Neural cell (in vitro differentiated cells): ENCODE data around the gene NANOS2. TPM values are rescaled to one million over a fixed set of nuclear protein-coding genes. Genes with fewer than 3 reads are reported as not detected.

Experiments
- H2AFZ ChIP-seq: fragments of 200-600, 300-800 bp; sonication (generic), shearing (Covaris generic); 2 replicates; pipeline ENCODE4 v1.6.0; 2014; ENCODE audit warnings: low read depth, mild to moderate bottlenecking, antibody characterized with exemption, low read length, moderate library complexity
- H3F3A ChIP-seq: fragments of 200-600 bp; shearing (Covaris generic); 2 replicates; pipeline ENCODE4 v1.6.1; 2016; ENCODE audit warnings: mild to moderate bottlenecking, moderate library complexity, mixed read lengths, antibody characterized with exemption, low read length; ENCODE audit not compliant: insufficient read depth, poor library complexity, severe bottlenecking
- H3K27ac ChIP-seq: fragments of 200-600, 300-800 bp; sonication (generic), shearing (Covaris generic); 2 replicates; pipeline ENCODE4 v1.5.1; 2014; ENCODE audit warnings: mild to moderate bottlenecking, low read length, moderate library complexity
- H3K27me3 ChIP-seq: fragments of 300-800, 200-600 bp; sonication (generic), shearing (Covaris generic); 2 replicates; pipeline ENCODE4 v1.6.0; 2014; ENCODE audit warnings: mild to moderate bottlenecking, low read depth, low read length, moderate library complexity; ENCODE audit not compliant: insufficient read depth
- H3K36me3 ChIP-seq: fragments of 300-800, 200-600 bp; sonication (generic), shearing (Covaris generic); 2 replicates; pipeline ENCODE4 v1.5.1; 2014; ENCODE audit warnings: mild to moderate bottlenecking, antibody characterized with exemption, low read length, moderate library complexity; ENCODE audit not compliant: insufficient read depth
- H3K4me2 ChIP-seq: fragments of 300-800, 200-600 bp; sonication (generic), shearing (Covaris generic); 2 replicates; pipeline ENCODE4 v1.6.0; 2014; ENCODE audit warnings: mild to moderate bottlenecking, low read length
- H3K4me3 ChIP-seq: fragments of 300-800, 200-600 bp; sonication (generic), shearing (Covaris generic); 2 replicates; pipeline ENCODE4 v1.5.1; 2014; ENCODE audit warnings: mild to moderate bottlenecking, low read length, moderate library complexity
- H3K79me2 ChIP-seq: fragments of 200-600 bp; shearing (Covaris generic); replicated peaks from 2 replicates; pipeline ENCODE4 v1.6.0; 2014; ENCODE audit warnings: mild to moderate bottlenecking, low read length, moderate library complexity; ENCODE audit not compliant: insufficient read depth
- H3K9ac ChIP-seq: fragments of 300-800, 200-600 bp; sonication (generic), shearing (Covaris generic); 2 replicates; pipeline ENCODE4 v1.6.1; 2016; ENCODE audit warnings: mild to moderate bottlenecking, low read length, mixed read lengths
- H3K9me2 ChIP-seq: fragments of 200-600 bp; shearing (Covaris generic); 2 replicates; pipeline ENCODE4 v1.6.1; 2016; ENCODE audit warnings: mild to moderate bottlenecking, low read length, mixed read lengths; ENCODE audit not compliant: insufficient read depth
- H3K9me3 ChIP-seq: fragments of 200-600, 300-800 bp; sonication (generic), shearing (Covaris generic); 2 replicates; pipeline ENCODE4 v1.6.1; 2016; ENCODE audit warnings: mild to moderate bottlenecking, mixed run types, low read length, moderate library complexity, mixed read lengths
- H4K20me1 ChIP-seq: fragments of 200-600 bp; shearing (Covaris generic); 2 replicates; pipeline ENCODE4 v1.6.1; 2016; ENCODE audit warnings: mild to moderate bottlenecking, mixed run types; ENCODE audit not compliant: insufficient read depth
- CTCF ChIP-seq: fragments of 450-650 bp; IDR thresholded peaks from 2 replicates; pipeline ENCODE4 v1.5.1; 2014; ENCODE audit warnings: antibody characterized with exemption, mild to moderate bottlenecking, moderate library complexity; ENCODE audit not compliant: poor library complexity, severe bottlenecking
- EP300 ChIP-seq: fragments of 450-650 bp; conservative IDR thresholded peaks from 2 replicates; pipeline ENCODE4 v1.6.1; 2014; ENCODE audit warnings: antibody characterized with exemption, mild to moderate bottlenecking, moderate library complexity; ENCODE audit not compliant: poor library complexity, severe bottlenecking
- EZH2 ChIP-seq: fragments of 200-600, 300-800 bp; shearing (Covaris generic), sonication (generic); IDR thresholded peaks from 2 replicates; pipeline ENCODE4 v1.6.1; 2014; ENCODE audit warnings: antibody characterized with exemption, low read length, borderline replicate concordance, mild to moderate bottlenecking; ENCODE audit not compliant: insufficient read depth, poor library complexity, severe bottlenecking
- MXI1 ChIP-seq: fragments of 450-650 bp; conservative IDR thresholded peaks from 2 replicates; pipeline ENCODE4 v1.6.1; 2014; ENCODE audit warnings: antibody characterized with exemption, mild to moderate bottlenecking; ENCODE audit not compliant: poor library complexity, severe bottlenecking
- POLR2AphosphoS5 ChIP-seq: IDR thresholded peaks from 2 replicates; pipeline ENCODE4 v1.6.1; 2012
- RAD21 ChIP-seq: fragments of 450-650 bp; conservative IDR thresholded peaks from 2 replicates; pipeline ENCODE4 v1.6.1; 2014; ENCODE audit warnings: antibody characterized with exemption, mild to moderate bottlenecking, moderate library complexity
- REST ChIP-seq: IDR thresholded peaks from 2 replicates; pipeline ENCODE4 v1.6.1; 2012; ENCODE audit warnings: borderline replicate concordance
- SMC3 ChIP-seq: fragments of 450-650 bp; conservative IDR thresholded peaks from 2 replicates; pipeline ENCODE4 v1.6.1; 2014; ENCODE audit warnings: antibody characterized with exemption, mild to moderate bottlenecking, moderate library complexity; ENCODE audit not compliant: poor library complexity
- TAF1 ChIP-seq: IDR thresholded peaks from 2 replicates; pipeline ENCODE4 v1.6.1; 2012; ENCODE audit warnings: low read depth
- polyA plus RNA-seq: library from polyadenylated mRNA; depleted of rRNA; stranded (reverse); fragments of >200 nt; gene quantifications from 2 replicates; pipeline ENCODE4 v1.2.3, GENCODE V29; 2014

The NANOS2 gene
- polyA plus RNA-seq, 1 donor from 2014 or later: 0.64 TPM

GRCh38 chr19:45881909-45882528 lies 32.6 kb downstream of the NANOS2 start:
- no peak for TF ChIP-seq RAD21
- no peak overlapping the region for H3K27ac ChIP-seq
- H3K9me2 ChIP-seq: no peaks in the 10 kb centered on the region
- H3K79me2 ChIP-seq: peaks cover 5% of the 10 kb centered on the region
- no peak overlapping the region for H3K9ac ChIP-seq
- H3K4me3 ChIP-seq: peak overlapping the region; percentile 53
- H3K36me3 ChIP-seq: no peaks in the 10 kb centered on the region
- H3K4me2 ChIP-seq: no peak overlapping the region
- no peaks in the 10 kb centered on the region for H3K9me3 ChIP-seq
- no peak overlapping the region for H2AFZ ChIP-seq
- no peaks in the 10 kb centered on the region for H3F3A ChIP-seq
- peaks cover 10% of the 10 kb centered on the region for H4K20me1 ChIP-seq
- H3K27me3 ChIP-seq: no peaks in the 10 kb centered on the region

- TF ChIP-seq RAD21 (no peak), EZH2 (no peak), REST (no peak), MXI1 (no peak), CTCF (no peak)
- no peaks in the 10 kb centered on the region for H3F3A ChIP-seq
- no peak overlapping the region for H3K9ac ChIP-seq
- H2AFZ ChIP-seq: no peak overlapping the region
- peaks cover 10% of the 10 kb centered on the region for H4K20me1 ChIP-seq
- H3K79me2 ChIP-seq: peaks cover 5% of the 10 kb centered on the region
- no peak overlapping the region for H3K4me2 ChIP-seq
- H3K36me3 ChIP-seq: no peaks in the 10 kb centered on the region
- H3K27ac ChIP-seq: no peak overlapping the region
- no peaks in the 10 kb centered on the region for H3K27me3 ChIP-seq
- H3K4me3 ChIP-seq: no peak overlapping the region
- no peaks in the 10 kb centered on the region for H3K9me3 ChIP-seq
- no peaks in the 10 kb centered on the region for H3K9me2 ChIP-seq
Measured at GRCh38 chr19:45881082-45881908, 33.3 kb downstream of the NANOS2 start.

- no peaks in the 10 kb centered on the region for H3K9me2 ChIP-seq
- TF ChIP-seq TAF1: no peak
- no peak for TF ChIP-seq RAD21
- no peak for TF ChIP-seq CTCF
- TF ChIP-seq EZH2: no peak
- TF ChIP-seq POLR2AphosphoS5: no peak
- TF ChIP-seq SMC3: no peak
- TF ChIP-seq MXI1: no peak
- TF ChIP-seq EP300: no peak
- TF ChIP-seq REST: no peak
Measured at GRCh38 chr19:45879971-45880370, 34.6 kb downstream of the NANOS2 start.

More at GRCh38 chr19:45879971-45880370, 34.6 kb downstream of the NANOS2 start:
- Histone ChIP-seq H2AFZ (no peak overlapping the region), H3K27me3 (no peaks in the 10 kb centered on the region), H3K9ac (no peak overlapping the region), H3F3A (no peaks in the 10 kb centered on the region), H3K4me2 (no peak overlapping the region), H3K27ac (no peak overlapping the region), H4K20me1 (peaks cover 10% of the 10 kb centered on the region), H3K79me2 (peaks cover 4% of the 10 kb centered on the region), H3K36me3 (no peaks in the 10 kb centered on the region), H3K4me3 (no peak overlapping the region), H3K9me3 (no peaks in the 10 kb centered on the region)
